ENCODE data around the gene SMIM38. TPM values are rescaled to one million over a fixed set of nuclear protein-coding genes. Genes with fewer than 3 reads are reported as not detected.
"Not testable (repeated sequence)": the region's sequence is repeated elsewhere in the genome, so short reads cannot be mapped to it uniquely, and the experiment has no call there.

The SMIM38 gene
- total RNA-seq, 1 donor from 2014 or later, result 0.64 TPM

- intact Hi-C loops (cut with micrococcal nuclease), result no loop called here
These were observed 18.4 kb upstream of the SMIM38 start for GRCh38 chr11:69137151-69137844.

GRCh38 chr11:69138265-69138664, 17.5 kb upstream of the SMIM38 start:
- intact Hi-C loops (cut with micrococcal nuclease), result no loop called here

GRCh38 chr11:69140161-69140560, 15.6 kb upstream of the SMIM38 start:
- intact Hi-C loops (cut with micrococcal nuclease), result not testable (repeated sequence)

GRCh38 chr11:69140635-69141034, 15.1 kb upstream of the SMIM38 start:
- intact Hi-C loops (cut with micrococcal nuclease), result no loop called here

GRCh38 chr11:69141742-69142141, 14.0 kb upstream of the SMIM38 start:
- intact Hi-C loops (cut with micrococcal nuclease), result no loop called here

GRCh38 chr11:69142895-69143294, 12.8 kb upstream of the SMIM38 start:
- intact Hi-C loops (cut with micrococcal nuclease), result no loop called here

- intact Hi-C loops (cut with micrococcal nuclease), result no loop called here
These were observed 11.3 kb upstream of the SMIM38 start for GRCh38 chr11:69144316-69145049.

GRCh38 chr11:69145050-69145380, 10.7 kb upstream of the SMIM38 start:
- intact Hi-C loops (cut with micrococcal nuclease), result no loop called here

- intact Hi-C loops (cut with micrococcal nuclease), result no loop called here
These were observed 7.4 kb upstream of the SMIM38 start for GRCh38 chr11:69148377-69148762.

GRCh38 chr11:69148806-69149205, 6.9 kb upstream of the SMIM38 start:
- intact Hi-C loops (cut with micrococcal nuclease), result no loop called here

GRCh38 chr11:69149338-69150045, 6.2 kb upstream of the SMIM38 start:
- intact Hi-C loops (cut with micrococcal nuclease), result not testable (repeated sequence)

GRCh38 chr11:69150175-69150574, 5.6 kb upstream of the SMIM38 start:
- intact Hi-C loops (cut with micrococcal nuclease), result no loop called here

- intact Hi-C loops (cut with micrococcal nuclease), result no loop called here
These were observed 3.9 kb upstream of the SMIM38 start for GRCh38 chr11:69151836-69152235.

GRCh38 chr11:69152733-69153421, 2.9 kb upstream of the SMIM38 start:
- intact Hi-C loops (cut with micrococcal nuclease), result no loop called here

- intact Hi-C loops (cut with micrococcal nuclease), result no loop called here
These were observed 2.1 kb upstream of the SMIM38 start for GRCh38 chr11:69153661-69154060.

GRCh38 chr11:69154211-69154913, 1.4 kb upstream of the SMIM38 start:
- intact Hi-C loops (cut with micrococcal nuclease), result no loop called here

GRCh38 chr11:69154938-69155301, 815 bp upstream of the SMIM38 start:
- intact Hi-C loops (cut with micrococcal nuclease), result no loop called here

- intact Hi-C loops (cut with micrococcal nuclease), result no loop called here
These were observed 502 bp downstream of the SMIM38 start for GRCh38 chr11:69156235-69156639.

GRCh38 chr11:69156673-69157155, 979 bp downstream of the SMIM38 start:
- intact Hi-C loops (cut with micrococcal nuclease), result no loop called here

GRCh38 chr11:69157156-69157821, 1.6 kb downstream of the SMIM38 start:
- intact Hi-C loops (cut with micrococcal nuclease), result no loop called here

GRCh38 chr11:69157822-69158231, 2.1 kb downstream of the SMIM38 start:
- intact Hi-C loops (cut with micrococcal nuclease), result no loop called here
